Measurements from ENCODE around the gene MAS1.

MAS1 gene

GRCh38 chr6:159853754-159854153 lies 37.0 kb upstream of the MAS1 start:
- no peak for ATAC-seq
- TF ChIP-seq ZNF70 (CRISPR knock-in tag; IDR thresholded peaks at IDR 0.05) (no peak), ISL1 (CRISPR knock-in tag; IDR thresholded peaks at IDR 0.05) (no peak), TCF4 (CRISPR knock-in tag; IDR thresholded peaks at IDR 0.05; ENCODE audit: borderline replicate concordance) (no peak), ESRRG (CRISPR knock-in tag; IDR thresholded peaks at IDR 0.05) (no peak), POU6F1 (CRISPR knock-in tag; IDR thresholded peaks at IDR 0.05; ENCODE audit: borderline replicate concordance, low read depth) (no peak), BACH2 (CRISPR knock-in tag; IDR thresholded peaks at IDR 0.05; ENCODE audit: borderline replicate concordance) (no peak), OSR1 (CRISPR knock-in tag; IDR thresholded peaks at IDR 0.05) (no peak), ZNF8 (CRISPR knock-in tag; IDR thresholded peaks at IDR 0.05) (no peak), PATZ1 (CRISPR knock-in tag; IDR thresholded peaks at IDR 0.05; ENCODE audit: borderline replicate concordance) (no peak), ZC3H10 (CRISPR knock-in tag; IDR thresholded peaks at IDR 0.05) (no peak)

GRCh38 chr6:159854959-159855358 lies 35.8 kb upstream of the MAS1 start:
- no peak for TF ChIP-seq ESRRG (CRISPR knock-in tag; IDR thresholded peaks at IDR 0.05)
- no peak for ATAC-seq

- no peak for ATAC-seq
- TF ChIP-seq TCF4 (CRISPR knock-in tag; IDR thresholded peaks at IDR 0.05; ENCODE audit: borderline replicate concordance) (no peak), SNAI2 (CRISPR knock-in tag; IDR thresholded peaks at IDR 0.05) (no peak), PPARA (CRISPR knock-in tag; IDR thresholded peaks at IDR 0.05; ENCODE audit: borderline replicate concordance) (no peak), ZC3H10 (CRISPR knock-in tag; IDR thresholded peaks at IDR 0.05) (no peak), PATZ1 (CRISPR knock-in tag; IDR thresholded peaks at IDR 0.05; ENCODE audit: borderline replicate concordance) (no peak), CREB5 (CRISPR knock-in tag; IDR thresholded peaks at IDR 0.05; ENCODE audit: low read depth) (no peak), ZNF8 (CRISPR knock-in tag; IDR thresholded peaks at IDR 0.05) (no peak), TOX (CRISPR knock-in tag; IDR thresholded peaks at IDR 0.05; ENCODE audit: borderline replicate concordance) (no peak), ZNF565 (CRISPR knock-in tag; conservative IDR thresholded peaks at IDR 0.05; ENCODE audit: low read depth) (no peak), CSDC2 (CRISPR knock-in tag; IDR thresholded peaks at IDR 0.05) (no peak), ISL1 (CRISPR knock-in tag; IDR thresholded peaks at IDR 0.05) (no peak), ZFP3 (CRISPR knock-in tag; IDR thresholded peaks at IDR 0.05) (no peak), OSR1 (CRISPR knock-in tag; IDR thresholded peaks at IDR 0.05) (no peak), ARNTL (CRISPR knock-in tag; IDR thresholded peaks at IDR 0.05; ENCODE audit: borderline replicate concordance, low read depth) (no peak), ZFP30 (CRISPR knock-in tag; IDR thresholded peaks at IDR 0.05) (no peak), TSHZ2 (CRISPR knock-in tag; IDR thresholded peaks at IDR 0.05) (no peak), CSRNP3 (CRISPR knock-in tag; IDR thresholded peaks at IDR 0.05) (no peak), ESRRG (CRISPR knock-in tag; IDR thresholded peaks at IDR 0.05) (no peak), GLIS3 (CRISPR knock-in tag; IDR thresholded peaks at IDR 0.05) (no peak), RARB (CRISPR knock-in tag; IDR thresholded peaks at IDR 0.05) (no peak)
These were observed 32.5 kb upstream of the MAS1 start for GRCh38 chr6:159858259-159858658.
